Measurements from ENCODE around the gene MRC2.

Gene MRC2

GRCh38 chr17:62631936-62632924 is 4.8 kb downstream of the MRC2 start:
- Histone ChIP-seq H3K79me2 (ENCODE audit: low read length) (no peaks in the 10 kb centered on the region), H3K9ac (ENCODE audit: low read length) (no peak overlapping the region), H4K20me1 (ENCODE audit: insufficient read depth, low read length) (no peaks in the 10 kb centered on the region), H3K9me2 (replicated peaks; ENCODE audit: insufficient read depth, low read length) (no peaks in the 10 kb centered on the region), H3K36me3 (replicated peaks; ENCODE audit: insufficient read depth, low read length) (no peaks in the 10 kb centered on the region), H3K4me3 (ENCODE audit: low read length) (no peak overlapping the region), H3K4me1 (ENCODE audit: low read length) (no peaks in the 10 kb centered on the region), H3F3A (ENCODE audit: insufficient read depth, low read length) (no peaks in the 10 kb centered on the region), H3K27ac (ENCODE audit: low read length) (no peak overlapping the region), H3K4me2 (ENCODE audit: low read depth, low read length) (no peak overlapping the region), H2AFZ (ENCODE audit: low read length) (no peak overlapping the region), H3K27me3 (replicated peaks; ENCODE audit: insufficient read depth, low read length) (peaks cover 41% of the 10 kb centered on the region), H3K9me3 (replicated peaks; ENCODE audit: insufficient read depth, low read length) (no peaks in the 10 kb centered on the region)
- no peak for DNase-seq
- no peak for TF ChIP-seq CTCF (IDR thresholded peaks at IDR 0.05; ENCODE audit: low read length)
- TF ChIP-seq EZH2 (optimal IDR thresholded peaks at IDR 0.05; ENCODE audit: low read depth, low read length): no peak
- no peak for TF ChIP-seq EZH2phosphoT487 (IDR thresholded peaks at IDR 0.05; ENCODE audit: low read length)

GRCh38 chr17:62637809-62638208 is 10.3 kb downstream of the MRC2 start:
- Histone ChIP-seq H3K79me2 (ENCODE audit: low read length) (no peaks in the 10 kb centered on the region), H3K4me3 (ENCODE audit: low read length) (no peak overlapping the region), H4K20me1 (ENCODE audit: insufficient read depth, low read length) (no peaks in the 10 kb centered on the region), H3F3A (ENCODE audit: insufficient read depth, low read length) (no peaks in the 10 kb centered on the region; the same call in 1 of the 2 replicates), H2AFZ (ENCODE audit: low read length) (no peak overlapping the region), H3K9me2 (replicated peaks; ENCODE audit: insufficient read depth, low read length) (no peaks in the 10 kb centered on the region), H3K36me3 (replicated peaks; ENCODE audit: insufficient read depth, low read length) (no peaks in the 10 kb centered on the region), H3K4me1 (ENCODE audit: low read length) (no peaks in the 10 kb centered on the region), H3K27me3 (replicated peaks; ENCODE audit: insufficient read depth, low read length) (no peaks in the 10 kb centered on the region), H3K4me2 (ENCODE audit: low read depth, low read length) (no peak overlapping the region), H3K9me3 (replicated peaks; ENCODE audit: insufficient read depth, low read length) (no peaks in the 10 kb centered on the region), H3K27ac (ENCODE audit: low read length) (no peak overlapping the region), H3K9ac (ENCODE audit: low read length) (no peak overlapping the region)
- no peak for DNase-seq
- TF ChIP-seq CTCF (IDR thresholded peaks at IDR 0.05; ENCODE audit: low read length): no peak
- no peak for TF ChIP-seq EZH2phosphoT487 (IDR thresholded peaks at IDR 0.05; ENCODE audit: low read length)
- TF ChIP-seq EZH2 (optimal IDR thresholded peaks at IDR 0.05; ENCODE audit: low read depth, low read length): no peak

GRCh38 chr17:62641153-62641552 is 13.7 kb downstream of the MRC2 start:
- Histone ChIP-seq H3K9me3 (replicated peaks; ENCODE audit: insufficient read depth, low read length) (no peaks in the 10 kb centered on the region), H3K9ac (ENCODE audit: low read length) (no peak overlapping the region), H3K27me3 (replicated peaks; ENCODE audit: insufficient read depth, low read length) (no peaks in the 10 kb centered on the region), H3K79me2 (ENCODE audit: low read length) (no peaks in the 10 kb centered on the region), H3K27ac (ENCODE audit: low read length) (no peak overlapping the region), H3K9me2 (replicated peaks; ENCODE audit: insufficient read depth, low read length) (no peaks in the 10 kb centered on the region), H3K4me2 (ENCODE audit: low read depth, low read length) (no peak overlapping the region), H3K36me3 (replicated peaks; ENCODE audit: insufficient read depth, low read length) (no peaks in the 10 kb centered on the region), H3K4me3 (ENCODE audit: low read length) (no peak overlapping the region), H3K4me1 (ENCODE audit: low read length) (no peaks in the 10 kb centered on the region), H2AFZ (ENCODE audit: low read length) (no peak overlapping the region), H4K20me1 (ENCODE audit: insufficient read depth, low read length) (no peaks in the 10 kb centered on the region), H3F3A (ENCODE audit: insufficient read depth, low read length) (no peaks in the 10 kb centered on the region; the same call in 1 of the 2 replicates)
- DNase-seq: no peak
- no peak for TF ChIP-seq EZH2phosphoT487 (IDR thresholded peaks at IDR 0.05; ENCODE audit: low read length)
- no peak for TF ChIP-seq EZH2 (optimal IDR thresholded peaks at IDR 0.05; ENCODE audit: low read depth, low read length)
- no peak for TF ChIP-seq CTCF (IDR thresholded peaks at IDR 0.05; ENCODE audit: low read length)

Measured in MM.1S (cell line).